Left lung (tissue), 10 donors: Measurements from ENCODE around the gene TNIK. TPM values are rescaled to one million over a fixed set of nuclear protein-coding genes. Genes with fewer than 3 reads are reported as not detected.
A peak's percentile ranks its signal among the peaks of the same experiment; 100 is the strongest.

Source experiments
- ATAC-seq: fragments of 200-7000 bp; cut with Tn5 transposase; one replicate; pipeline ENCODE4 v1.9.1; 2020; ENCODE audit warnings: moderate library complexity
- DNase-seq, 4 donors: peaks; one replicate each; pipeline ENCODE4 v3.0.0-alpha.2; 2013 to 2020
- H3K27ac ChIP-seq, 2 donors: fragments of 200-600 bp; sonication (generic) in 1 of 2; one replicate each; pipeline versions ENCODE4 v1.5.0 to v1.8.0; 2020 to 2021
- H3K27me3 ChIP-seq, 2 donors: fragments of 200-600 bp; sonication (generic) in 1 of 2; one replicate each; pipeline versions ENCODE4 v1.5.0 to v1.8.0; 2020 to 2021
- H3K36me3 ChIP-seq, 2 donors: fragments of 200-600 bp; sonication (generic) in 1 of 2; one replicate each; pipeline versions ENCODE4 v1.5.0 to v1.8.0; 2020 to 2021
- H3K4me1 ChIP-seq, 2 donors: fragments of 200-600 bp; one replicate each; pipeline ENCODE4 v1.8.0; 2021
- H3K4me3 ChIP-seq, 2 donors: fragments of 200-600 bp; sonication (generic) in 1 of 2; one replicate each; pipeline versions ENCODE4 v1.5.0 to v1.8.0; 2020 to 2021; ENCODE audit warnings: mild to moderate bottlenecking in 1 of 2
- H3K9me3 ChIP-seq, 2 donors: fragments of 200-600 bp; sonication (generic) in 1 of 2; one replicate each; pipeline versions ENCODE4 v1.5.0 to v1.8.0; 2020 to 2021
- intact Hi-C, 2 donors: fragments of 100-400 bp; cut with DNase I; formaldehyde crosslinking; loops; one replicate each; pipeline versions ENCODE4 v1.11.2 to v1.14.2; 2022
- polyA plus RNA-seq, 6 donors: library from polyadenylated mRNA; unstranded; fragments of 120-200 nt; gene quantifications; one replicate each; pipeline ENCODE4 v1.2.1, GENCODE V29; 2013; ENCODE audit not compliant: insufficient read length in 6 of 6
- total RNA-seq, 2 donors: library from RNA; stranded (reverse); fragmentation: NEBNext Ultra II Directional; extraction: Animal tissue kit (Norgen Biotek cat#: 25700); gene quantifications; one replicate each; pipeline ENCODE4 v1.2.1, GENCODE V29; 2021
- TF ChIP-seq, protein P1 (sequence below), 2 donors: fragments of 200-600 bp; sonication (generic) in 1 of 2; IDR thresholded peaks; one replicate each; pipeline versions ENCODE4 v1.5.0 to v1.8.0; 2021; ENCODE audit warnings: antibody characterized with exemption in 2 of 2
- donor health status: DM: no; HTN: yes; CAD: no.
- donor health status: DM: no; HTN: no; CAD: no.

TNIK gene
- total and polyA plus RNA-seq, 8 donors: 14.8 to 42.0 (median 17.4) TPM

DNA sequence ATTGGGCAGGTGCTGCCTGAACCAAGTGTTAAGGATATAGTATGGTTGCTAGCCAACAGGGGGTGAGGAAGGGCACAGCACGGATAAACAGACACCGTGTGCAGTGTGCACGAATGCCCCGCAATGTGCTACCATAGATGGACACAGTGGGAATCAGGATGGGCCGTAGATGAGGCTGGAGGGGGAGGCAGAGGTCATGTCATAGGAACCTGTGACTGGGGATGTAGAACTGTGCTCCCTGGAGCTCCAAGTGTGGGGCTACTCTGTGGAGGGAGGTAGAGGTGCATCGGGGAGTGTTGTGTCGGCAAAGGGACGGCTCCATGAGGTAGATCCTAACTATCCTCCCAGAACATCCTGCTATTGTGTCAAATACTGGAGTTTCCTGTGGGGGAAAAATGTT, 102.5 kb downstream of the TNIK start:
- DNase-seq (no peak), ATAC-seq (no peak)
- no peaks in the 10 kb centered on the region for H3K9me3 ChIP-seq
- H3K36me3 ChIP-seq: no peaks in the 10 kb centered on the region
- no peaks in the 10 kb centered on the region for H3K27me3 ChIP-seq
- TF ChIP-seq, protein P1, sequence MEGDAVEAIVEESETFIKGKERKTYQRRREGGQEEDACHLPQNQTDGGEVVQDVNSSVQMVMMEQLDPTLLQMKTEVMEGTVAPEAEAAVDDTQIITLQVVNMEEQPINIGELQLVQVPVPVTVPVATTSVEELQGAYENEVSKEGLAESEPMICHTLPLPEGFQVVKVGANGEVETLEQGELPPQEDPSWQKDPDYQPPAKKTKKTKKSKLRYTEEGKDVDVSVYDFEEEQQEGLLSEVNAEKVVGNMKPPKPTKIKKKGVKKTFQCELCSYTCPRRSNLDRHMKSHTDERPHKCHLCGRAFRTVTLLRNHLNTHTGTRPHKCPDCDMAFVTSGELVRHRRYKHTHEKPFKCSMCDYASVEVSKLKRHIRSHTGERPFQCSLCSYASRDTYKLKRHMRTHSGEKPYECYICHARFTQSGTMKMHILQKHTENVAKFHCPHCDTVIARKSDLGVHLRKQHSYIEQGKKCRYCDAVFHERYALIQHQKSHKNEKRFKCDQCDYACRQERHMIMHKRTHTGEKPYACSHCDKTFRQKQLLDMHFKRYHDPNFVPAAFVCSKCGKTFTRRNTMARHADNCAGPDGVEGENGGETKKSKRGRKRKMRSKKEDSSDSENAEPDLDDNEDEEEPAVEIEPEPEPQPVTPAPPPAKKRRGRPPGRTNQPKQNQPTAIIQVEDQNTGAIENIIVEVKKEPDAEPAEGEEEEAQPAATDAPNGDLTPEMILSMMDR (IDR thresholded peaks at IDR 0.05): no peak
- H3K4me1 ChIP-seq: peaks cover 8 to 17% of the 10 kb centered on the region in 2 donors
- intact Hi-C loops: no loop called here
- no peak overlapping the region for H3K27ac ChIP-seq
- H3K4me3 ChIP-seq: no peak overlapping the region

DNA sequence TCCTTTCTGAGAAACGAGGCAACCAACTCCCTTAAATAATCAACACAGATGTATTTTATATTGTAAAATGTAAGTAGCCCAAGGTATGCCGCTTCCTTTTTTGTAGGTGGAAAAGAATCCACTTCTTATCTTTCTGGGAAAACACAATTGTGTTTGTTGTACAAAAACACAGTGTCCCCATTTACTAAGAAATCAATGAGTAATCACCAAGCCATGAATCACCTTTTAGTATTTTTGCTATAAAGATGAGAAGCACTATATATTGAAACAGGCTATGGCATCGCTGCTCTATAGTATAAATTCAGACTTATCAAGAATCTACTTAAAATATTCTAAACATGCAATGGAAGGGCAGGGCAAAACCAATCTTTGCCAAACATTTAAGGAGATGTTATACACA, 104.0 kb downstream of the TNIK start:
- TF ChIP-seq, protein P1 (IDR thresholded peaks at IDR 0.05): no peak
- no peaks in the 10 kb centered on the region for H3K9me3 ChIP-seq
- ATAC-seq (no peak), DNase-seq (no peak)
- H3K4me1 ChIP-seq: peaks cover 15 to 20% of the 10 kb centered on the region in 2 donors
- no peaks in the 10 kb centered on the region for H3K36me3 ChIP-seq
- intact Hi-C loops: no loop called here
- peak overlapping the region in 1 of 2 donors; percentile 67 for H3K27ac ChIP-seq
- H3K4me3 ChIP-seq: no peak overlapping the region
- H3K27me3 ChIP-seq: no peaks in the 10 kb centered on the region

DNA sequence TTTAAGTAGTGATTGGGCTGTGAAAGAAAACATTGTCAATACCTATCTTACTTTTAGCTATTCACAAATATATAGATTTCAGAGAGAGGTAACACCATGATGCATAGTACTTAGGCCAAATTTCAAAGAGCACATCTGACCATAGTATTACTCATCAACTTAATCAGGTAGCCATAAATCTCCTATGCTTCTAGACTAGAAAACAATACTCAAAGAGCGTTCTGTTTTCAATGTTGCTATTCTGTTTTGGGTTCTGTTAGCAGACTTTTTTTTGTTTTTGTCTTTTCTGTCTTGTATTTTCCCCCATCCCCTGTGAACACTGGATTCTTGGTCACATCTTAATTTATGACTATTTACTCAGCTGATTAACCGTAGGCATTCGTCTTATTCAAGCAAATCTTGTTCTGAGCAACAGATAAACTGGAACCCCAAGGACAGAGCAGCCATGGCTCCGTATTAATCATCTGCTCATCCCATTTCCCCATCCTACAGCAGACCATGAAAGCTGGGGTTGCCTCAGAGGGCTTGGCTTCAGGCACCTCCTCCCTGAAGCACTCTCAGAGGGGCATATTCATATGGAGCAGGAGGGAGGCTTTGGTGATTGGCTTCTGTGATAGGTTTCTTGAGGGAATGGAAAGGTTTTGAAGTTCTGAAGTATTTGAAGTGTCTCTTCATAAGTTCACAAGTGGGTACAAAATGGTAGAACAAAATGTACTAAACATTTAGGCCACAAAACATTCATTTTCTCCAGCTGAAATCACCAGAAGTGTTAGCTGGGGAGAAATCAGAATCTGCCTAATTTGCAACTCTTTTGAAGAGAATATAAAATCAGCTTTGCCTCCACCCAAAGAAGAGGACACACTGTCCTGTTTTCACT, 105.3 kb downstream of the TNIK start:
- Histone ChIP-seq H3K4me3 (no peak overlapping the region), H3K36me3 (no peaks in the 10 kb centered on the region), H3K27me3 (no peaks in the 10 kb centered on the region), H3K9me3 (no peaks in the 10 kb centered on the region), H3K27ac (peak overlapping the region; percentile 29 to 67), H3K4me1 (peaks cover 20 to 22% of the 10 kb centered on the region in 2 donors)
- peak; percentile 75 for ATAC-seq
- DNase-seq: peak in 2 of 4 donors; percentile 28 to 36
- TF ChIP-seq, protein P1 (IDR thresholded peaks at IDR 0.05): no peak
- intact Hi-C loops: no loop called here

DNA sequence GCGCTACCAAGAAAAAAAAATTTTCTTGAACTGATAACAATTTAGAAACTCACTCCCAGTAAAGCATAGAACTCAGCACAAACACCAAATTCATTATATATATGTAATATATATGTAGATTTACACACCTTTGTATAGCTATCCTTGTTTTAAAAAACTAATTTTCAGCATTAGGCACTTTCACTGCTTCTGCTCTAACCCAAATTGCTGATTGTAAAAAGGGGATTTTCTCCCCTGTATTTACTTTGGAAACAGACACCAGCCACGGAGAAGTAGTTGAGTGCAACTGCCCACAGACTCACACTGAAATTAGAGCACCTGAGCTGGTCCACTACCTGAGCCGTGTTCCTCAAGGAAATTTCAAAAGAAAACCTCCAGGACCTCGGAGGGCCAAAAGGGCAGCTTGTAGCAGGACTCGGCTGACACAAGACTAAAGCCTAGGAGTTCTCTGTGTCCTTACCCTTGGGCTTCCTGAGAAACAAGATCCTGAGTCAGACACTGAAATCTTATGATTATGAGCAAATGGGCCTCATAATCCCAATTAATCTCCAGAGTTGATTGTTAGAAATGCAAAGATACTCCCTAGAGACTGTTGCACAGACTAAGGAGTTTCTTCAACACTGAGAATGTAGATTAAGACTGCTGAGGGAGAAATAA, 106.0 kb downstream of the TNIK start:
- Histone ChIP-seq H3K36me3 (no peaks in the 10 kb centered on the region), H3K27me3 (no peaks in the 10 kb centered on the region), H3K27ac (peak overlapping the region in 1 of 2 donors; percentile 30), H3K4me3 (no peak overlapping the region), H3K9me3 (no peaks in the 10 kb centered on the region), H3K4me1 (peaks cover 20% of the 10 kb centered on the region in 2 donors)
- TF ChIP-seq, protein P1 (IDR thresholded peaks at IDR 0.05): no peak
- intact Hi-C loops: no loop called here
- DNase-seq (no peak), ATAC-seq (no peak)

DNA sequence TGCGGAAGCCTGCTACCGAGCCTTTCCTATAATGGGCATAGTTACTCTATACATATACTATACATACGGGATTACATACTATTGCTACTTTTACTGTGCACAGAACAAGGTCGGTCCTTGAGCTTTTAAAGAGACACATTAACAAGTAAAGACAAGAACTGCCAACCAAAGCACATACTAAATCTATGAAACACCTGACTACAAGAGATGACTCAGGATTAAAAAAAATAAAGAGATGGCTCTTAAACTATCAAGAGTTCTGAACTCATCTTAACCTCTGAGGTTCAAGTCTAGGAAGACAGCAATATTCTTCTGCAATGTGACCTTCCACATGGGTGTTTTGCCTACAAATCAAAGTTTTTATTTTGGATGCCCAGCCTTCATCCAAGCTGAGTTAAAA, 106.8 kb downstream of the TNIK start:
- Histone ChIP-seq H3K4me3 (no peak overlapping the region), H3K4me1 (peaks cover 16 to 20% of the 10 kb centered on the region in 2 donors), H3K9me3 (no peaks in the 10 kb centered on the region), H3K27ac (no peak overlapping the region), H3K36me3 (no peaks in the 10 kb centered on the region), H3K27me3 (no peaks in the 10 kb centered on the region)
- DNase-seq (no peak), ATAC-seq (peak; percentile 42)
- TF ChIP-seq, protein P1 (IDR thresholded peaks at IDR 0.05): no peak
- intact Hi-C loops: no loop called here
